ENCODE results near the gene DCDC2C.
"Not testable (repeated sequence)": the region's sequence is repeated elsewhere in the genome, so short reads cannot be mapped to it uniquely, and the experiment has no call there.

The DCDC2C gene, protein sequence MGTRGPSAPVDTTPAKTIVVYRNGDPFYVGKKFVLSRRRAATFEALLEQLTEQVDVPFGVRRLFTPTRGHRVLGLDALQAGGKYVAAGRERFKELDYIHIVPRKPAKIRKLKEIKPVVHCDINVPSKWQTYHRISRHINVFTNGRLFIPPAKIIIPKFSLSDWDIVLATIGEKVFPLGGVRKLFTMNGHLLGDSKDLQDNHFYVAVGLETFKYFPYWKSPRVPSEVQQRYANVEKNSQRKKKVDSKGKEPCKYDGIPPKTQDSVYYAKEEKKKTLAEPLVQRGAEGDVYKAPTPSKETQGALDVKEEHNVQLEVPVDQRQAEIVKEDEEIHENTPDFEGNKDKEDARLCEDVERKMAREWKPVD

DNA sequence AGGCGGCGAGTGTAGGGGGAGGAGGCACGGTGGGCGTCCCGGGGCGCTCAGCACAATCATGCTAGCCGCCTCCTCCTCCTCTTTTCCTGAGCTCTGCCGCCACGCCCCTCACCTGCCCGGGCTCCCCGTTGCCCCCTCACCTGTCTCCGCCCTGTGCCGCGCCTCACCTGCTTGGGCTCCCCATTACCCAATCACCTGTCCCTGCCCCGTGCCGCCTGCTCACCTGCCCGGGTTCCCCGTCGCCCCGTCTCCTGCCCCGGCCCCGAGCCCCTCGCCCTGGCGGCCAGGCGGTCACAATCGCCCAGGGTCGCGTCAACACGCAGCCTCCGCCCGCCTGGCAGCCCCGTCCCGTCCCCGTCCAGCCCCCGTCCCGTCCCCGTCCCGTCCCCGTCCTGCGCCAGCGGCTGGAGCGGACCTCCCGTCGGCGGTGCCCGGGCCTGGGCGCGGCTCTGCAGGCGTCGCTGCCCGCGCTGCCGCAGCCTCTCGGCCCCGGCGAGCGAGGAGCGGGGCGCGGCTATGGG, at the start of gene DCDC2C:
DCDC2C (plus strand) TSS at position 340 of the 521 bp plus-strand sequence; CDS start at position 517, 177 bp downstream.
- no peak for DNase-seq

DNA sequence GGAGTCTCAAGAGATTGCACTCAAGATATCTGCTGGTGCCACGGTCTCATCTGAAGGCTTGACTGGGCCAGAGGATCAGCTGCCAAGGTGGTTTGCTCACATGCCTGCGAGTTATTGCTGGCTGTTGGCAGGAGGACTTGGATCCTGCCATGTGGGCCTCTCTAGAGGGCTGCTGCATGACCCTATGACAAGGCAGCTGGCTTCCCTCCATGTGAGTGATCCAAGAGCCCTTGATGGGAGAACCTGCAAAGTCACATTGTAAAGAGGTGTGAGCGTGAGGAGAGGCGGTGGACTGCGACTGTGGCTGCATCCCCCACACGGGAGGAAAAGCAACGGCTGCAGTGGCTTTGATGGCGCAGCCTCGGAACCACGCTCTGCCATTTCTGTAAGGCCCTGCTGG, 49.4 kb upstream of the DCDC2C start:
- no peak for DNase-seq

DNA sequence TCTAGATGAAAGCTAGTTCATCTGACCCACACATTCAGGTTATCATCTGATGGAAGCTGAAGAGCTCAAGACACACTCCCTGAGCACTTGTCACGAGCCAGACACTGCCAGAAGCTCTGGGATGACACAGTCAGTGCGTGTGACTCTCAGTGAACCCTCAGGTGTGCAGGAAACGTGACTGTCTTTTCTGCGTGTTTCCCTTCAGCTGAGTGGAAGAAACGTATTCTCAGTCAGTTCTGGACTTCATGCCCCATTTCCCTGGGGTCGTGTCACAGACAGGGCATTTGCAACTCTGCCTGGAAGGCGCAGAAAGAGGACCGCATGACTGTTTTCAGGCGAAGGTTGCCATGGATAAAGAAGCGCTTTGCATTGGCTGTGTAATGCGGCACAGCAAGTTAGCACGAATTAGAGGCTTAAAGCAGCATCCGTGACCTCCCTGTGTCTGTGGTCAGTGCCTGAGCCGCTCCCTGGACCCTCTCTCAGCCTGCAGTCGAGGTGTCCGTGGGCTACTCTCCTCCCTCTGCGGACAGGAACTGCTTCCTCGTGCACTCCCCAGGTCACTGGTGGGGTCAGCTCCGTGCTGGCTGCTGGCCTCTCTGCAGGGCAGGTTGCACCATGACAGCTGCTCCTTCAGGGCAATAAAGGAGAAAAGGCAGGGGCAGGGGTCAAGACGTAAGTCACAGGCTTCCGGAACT, 48.7 kb upstream of the DCDC2C start:
- DNase-seq, result no peak

DNA sequence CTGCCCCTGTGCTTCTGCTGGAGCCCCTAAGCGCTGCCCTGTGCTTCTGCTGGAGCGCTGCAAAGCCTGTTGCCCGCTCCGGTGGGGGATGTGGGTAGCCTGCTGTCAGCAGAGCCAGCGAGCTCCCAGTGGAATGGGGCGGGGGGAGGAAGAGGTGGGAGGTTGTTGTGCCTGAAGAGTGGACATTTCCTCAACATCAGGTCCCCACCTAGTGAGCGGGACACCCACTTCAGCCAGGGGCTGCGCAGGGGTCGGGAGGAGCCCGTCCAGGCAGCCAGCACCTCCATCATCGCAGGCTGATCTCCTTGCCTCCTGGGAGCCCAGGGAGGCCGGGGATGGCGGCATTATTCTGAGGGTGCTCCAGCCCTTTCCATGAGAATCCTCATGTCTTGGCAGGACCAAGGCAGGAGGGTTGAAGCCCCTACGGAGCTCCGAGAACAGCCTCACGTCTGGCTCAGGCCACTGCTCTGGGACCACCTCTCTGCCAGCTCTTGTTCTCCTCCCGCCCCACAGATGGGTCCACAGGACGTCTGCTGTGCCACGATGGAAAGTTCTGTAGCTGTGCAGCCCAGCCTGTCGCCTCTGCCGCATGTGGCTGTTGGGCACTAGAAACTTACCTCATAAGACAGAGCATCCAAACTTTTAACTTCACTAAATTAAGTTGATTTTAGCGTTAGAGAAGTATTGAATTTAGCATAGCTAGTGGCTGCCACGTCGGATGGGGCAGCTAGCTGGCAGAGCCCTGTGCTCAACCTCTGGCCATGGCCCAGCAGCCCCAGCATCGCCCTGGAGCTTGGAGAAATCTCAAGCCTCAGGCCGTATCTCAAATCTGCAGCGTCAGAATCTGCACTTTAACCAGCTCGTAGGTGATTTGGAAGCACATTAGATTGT, 47.3 kb upstream of the DCDC2C start:
- no peak for DNase-seq

DNA sequence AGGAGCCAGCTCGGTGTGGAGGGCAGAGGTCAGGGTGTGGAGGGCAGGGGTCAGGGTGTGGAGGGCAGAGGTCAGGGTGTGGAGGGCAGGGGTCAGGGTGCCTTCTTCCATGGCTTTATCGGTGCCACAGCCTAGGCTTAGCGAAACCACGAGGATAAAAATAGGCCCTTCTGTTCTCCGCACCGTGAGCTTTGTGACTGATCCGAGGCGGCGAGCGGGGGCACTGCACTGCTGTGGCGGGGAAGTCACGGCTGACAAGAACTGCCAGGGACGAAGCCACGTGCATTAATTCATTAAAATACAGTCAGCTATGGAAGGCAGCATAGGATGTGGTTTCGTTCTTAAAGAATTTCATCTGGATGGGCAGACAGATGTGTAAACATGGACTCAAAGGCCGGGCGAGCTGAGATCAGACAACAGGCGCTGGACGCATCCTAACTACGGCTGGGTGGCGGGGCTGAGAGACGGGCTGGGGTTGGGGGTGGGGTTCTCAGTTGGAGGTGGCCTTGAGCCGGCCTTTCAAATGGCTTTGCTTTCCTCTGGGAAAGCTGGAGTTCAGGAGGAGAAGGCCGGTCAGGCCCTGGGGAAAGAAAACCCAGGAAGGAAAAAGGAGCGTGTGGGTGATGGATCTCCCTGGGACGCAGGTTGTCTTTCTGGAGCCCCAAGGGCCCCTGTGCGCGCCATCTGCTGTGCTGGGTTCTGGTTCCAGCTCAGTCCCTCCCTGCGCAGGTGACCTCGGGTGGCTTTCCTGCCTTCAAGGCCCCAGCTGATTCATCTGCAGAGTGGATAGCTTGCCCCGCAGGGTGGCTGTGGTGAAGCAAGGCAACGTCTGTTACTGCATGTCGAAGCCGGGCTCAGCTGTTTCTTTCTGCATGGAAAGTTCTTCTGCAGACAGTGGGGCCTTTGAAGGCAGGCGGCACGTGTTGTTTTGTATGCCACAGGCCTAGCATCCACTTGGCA, 46.3 kb upstream of the DCDC2C start:
- DNase-seq, result no peak

DNA sequence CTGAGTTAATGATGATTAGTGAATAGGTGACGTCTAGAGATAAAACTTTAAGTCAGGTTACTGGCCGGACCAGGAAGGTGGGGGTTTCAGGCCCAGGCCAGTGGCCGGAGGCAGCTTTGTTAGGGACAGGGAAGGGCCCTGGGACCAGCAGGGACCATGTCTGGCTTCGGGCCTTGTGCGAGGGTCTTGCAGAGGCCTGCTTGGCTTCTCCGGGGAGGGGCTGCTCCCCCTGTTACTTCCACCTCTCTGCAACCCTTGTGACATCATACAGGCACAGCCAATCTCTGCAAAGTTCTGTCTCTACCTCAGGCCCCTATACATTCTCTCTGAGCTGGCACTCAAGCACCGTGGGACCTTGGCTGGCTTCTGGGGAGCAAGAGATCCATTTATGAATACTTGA, 45.5 kb upstream of the DCDC2C start, which contains the start of gene ALLC:
ALLC (plus strand) TSS at position 320 of the 400 bp plus-strand sequence. CDS start 12,958 bp downstream, outside the sequence.
- DNase-seq, result no peak

DNA sequence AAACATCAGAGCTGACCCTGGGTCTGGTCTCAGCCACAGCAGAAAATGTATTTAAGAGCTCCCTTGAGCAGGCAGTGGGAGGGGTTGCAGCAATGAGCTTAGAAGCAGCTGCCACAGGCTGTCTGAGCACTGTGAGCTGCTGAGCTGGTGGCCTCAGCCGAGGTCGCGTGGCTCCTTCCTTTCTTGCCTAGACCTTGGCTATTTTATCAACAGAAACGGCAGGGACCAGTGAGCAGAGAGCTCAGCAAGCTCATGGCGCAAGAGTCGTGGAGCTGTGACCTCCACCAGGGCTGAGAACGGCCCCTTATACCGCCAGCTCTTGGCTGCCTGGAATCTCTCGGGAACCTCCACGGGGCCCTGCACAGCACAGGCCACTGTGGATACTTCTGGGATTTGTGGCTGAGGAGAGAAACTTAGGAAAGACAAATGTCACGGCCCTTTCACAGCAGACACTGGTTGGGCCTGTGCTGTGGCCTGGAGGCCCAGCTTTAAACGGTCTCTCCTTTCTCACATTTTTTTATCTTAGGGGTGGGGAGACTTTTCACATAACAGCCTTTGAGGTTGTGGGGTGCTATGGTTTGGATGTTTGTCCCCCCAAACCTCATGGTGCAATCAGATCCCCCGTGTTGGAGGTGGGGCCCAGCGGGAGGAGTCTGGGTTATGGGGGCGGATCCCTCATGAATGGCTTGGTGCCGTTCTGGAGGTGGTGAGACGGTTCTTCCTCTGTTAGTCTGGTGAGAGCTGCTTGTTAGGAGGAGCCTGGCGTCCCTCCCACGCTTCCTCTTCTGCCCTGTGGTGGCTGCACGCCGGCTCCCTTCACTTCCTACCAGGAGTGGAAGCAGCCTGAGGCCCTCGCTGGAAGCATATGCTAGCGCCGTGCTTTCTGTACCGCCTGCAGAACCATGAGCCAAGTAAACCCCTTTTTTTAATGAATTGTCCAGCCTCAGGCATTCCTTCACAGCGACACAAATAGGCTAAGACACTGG, 43.6 kb upstream of the DCDC2C start:
- no peak for DNase-seq

DNA sequence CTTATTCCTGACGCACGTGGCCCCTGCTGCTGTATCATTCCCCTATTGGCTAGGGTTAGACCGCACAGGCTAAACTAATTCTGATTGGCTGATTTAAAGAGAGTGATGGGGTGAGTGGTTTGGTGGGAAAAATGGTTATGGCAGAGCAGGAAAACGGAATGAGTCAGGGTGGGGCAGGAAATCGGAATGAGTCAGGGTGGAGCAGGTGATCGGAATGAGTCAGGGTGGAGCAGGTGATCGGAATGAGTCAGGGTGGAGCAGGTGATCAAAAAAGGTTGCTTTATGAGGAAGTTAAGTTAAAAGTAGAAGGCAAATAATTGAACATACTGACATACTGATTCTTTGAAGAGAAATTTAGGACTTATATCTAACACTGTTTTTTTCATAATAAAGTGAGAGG, 42.7 kb upstream of the DCDC2C start:
- not testable (repeated sequence) for DNase-seq

DNA sequence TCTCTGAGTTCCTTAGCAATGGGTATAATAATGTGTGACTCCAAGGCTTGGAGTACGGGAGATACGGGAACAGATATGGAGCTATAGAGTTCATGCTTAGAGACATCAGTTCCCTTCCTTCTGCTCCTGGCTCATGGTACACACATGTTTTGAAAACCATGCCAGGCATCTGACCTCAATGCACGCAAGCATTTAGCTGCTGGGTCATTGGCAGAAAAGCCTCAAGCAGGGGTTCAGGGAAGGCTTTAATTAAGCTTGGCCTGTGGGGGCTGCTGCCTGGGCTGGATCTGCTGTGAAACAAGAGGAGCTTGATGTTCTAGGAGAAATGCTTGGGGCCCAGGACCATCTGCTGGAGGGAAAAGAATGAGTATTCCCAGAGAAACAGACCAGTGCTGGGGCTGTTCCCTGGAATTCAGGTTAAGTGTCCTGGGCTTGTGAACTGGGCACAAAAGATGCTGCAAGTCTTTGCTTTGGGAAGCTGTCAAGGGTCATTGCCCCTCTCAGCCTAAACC, 42.2 kb upstream of the DCDC2C start:
- DNase-seq, result no peak

DNA sequence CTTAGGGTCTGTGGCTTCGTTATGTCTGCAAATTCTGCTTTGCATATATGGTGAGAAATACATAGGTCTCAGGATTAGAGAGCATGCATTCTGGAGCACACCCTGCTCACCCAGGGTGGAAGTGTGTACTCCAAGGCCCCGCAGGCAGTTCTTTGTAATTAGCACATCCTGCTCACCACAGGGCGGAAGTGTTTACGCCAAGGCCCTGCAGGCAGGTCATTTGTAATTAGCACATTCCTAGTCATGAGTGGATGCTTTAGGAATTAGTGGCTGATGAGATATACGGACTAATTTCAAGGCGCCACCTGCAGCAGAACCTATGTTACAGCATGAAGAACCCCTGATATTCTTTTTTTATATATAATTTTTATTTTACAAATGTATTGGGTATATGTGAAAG, 41.1 kb upstream of the DCDC2C start:
- no peak for DNase-seq

DNA sequence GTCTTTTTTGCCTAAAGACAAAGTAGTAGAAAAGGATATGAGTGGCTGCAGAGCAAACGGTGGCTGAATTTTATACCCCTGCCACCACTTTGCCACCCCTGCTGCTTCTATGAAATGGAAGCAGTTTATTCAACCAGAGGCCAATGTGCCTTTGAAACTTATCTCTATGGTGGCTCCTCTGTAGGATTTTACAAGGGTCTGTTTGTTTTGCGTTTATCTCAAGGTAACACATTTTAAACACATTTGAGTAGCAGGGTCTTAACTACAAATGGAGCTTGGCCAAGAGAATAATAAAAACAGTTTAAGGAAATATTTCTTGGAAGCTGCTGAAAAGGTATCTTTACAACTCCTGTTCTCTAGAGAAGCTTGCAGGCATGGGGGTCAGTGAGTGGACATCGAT, 39.3 kb upstream of the DCDC2C start:
- DNase-seq, result no peak

DNA sequence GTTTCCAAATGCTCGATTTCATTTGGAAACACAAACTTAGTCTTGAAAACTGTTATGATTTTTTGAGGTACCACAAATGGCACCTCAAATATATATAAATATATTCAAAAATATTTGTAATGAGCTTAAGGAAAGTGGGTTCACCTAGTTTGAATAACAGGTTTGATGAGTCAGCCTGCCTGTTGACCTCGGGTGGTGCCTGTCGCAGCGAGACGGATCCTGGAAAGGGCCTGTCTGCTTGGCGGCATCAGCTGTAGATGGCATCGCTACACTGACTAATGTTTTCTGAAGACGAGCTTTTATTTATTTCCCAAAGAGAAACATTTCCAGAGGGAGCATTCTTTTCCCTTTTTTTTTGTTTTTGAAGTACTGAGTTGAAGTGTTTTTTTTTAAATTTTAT, 38.5 kb upstream of the DCDC2C start:
- no peak for DNase-seq

DNA sequence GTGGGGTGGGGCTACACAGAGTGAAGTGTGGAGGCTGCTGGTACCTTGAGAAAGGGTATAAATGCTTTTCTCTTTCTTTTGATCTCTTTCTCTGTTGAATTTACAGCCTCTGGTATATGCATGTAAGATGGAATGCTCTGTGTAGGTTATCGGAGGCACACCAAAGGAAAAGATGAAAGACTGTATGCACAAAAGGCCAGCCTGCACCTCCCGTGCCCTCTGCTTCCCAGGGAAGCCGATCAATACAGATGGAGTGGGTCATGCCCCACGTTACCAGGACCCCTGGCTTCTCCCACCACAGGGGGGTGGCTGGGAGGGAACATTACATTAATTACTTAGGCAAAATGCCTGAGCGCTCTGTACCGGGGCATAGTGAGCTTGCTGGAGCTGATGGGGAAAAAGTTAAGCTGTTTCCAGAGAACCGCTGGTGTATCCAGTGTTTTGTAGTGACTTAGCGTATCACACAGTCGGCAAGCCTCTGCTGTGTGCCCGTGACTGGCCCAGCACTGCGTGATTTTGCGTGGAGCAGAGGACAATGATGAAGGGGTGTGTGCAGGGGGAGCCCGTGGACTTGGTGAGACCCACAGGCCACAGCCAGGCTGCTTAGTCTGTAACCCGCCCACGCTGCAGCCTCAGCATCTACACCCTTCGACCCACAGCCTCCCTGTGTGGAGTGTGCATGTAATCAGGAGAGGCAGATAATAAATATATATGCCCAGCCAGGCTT, 37.3 kb upstream of the DCDC2C start:
- DNase-seq, result no peak

DNA sequence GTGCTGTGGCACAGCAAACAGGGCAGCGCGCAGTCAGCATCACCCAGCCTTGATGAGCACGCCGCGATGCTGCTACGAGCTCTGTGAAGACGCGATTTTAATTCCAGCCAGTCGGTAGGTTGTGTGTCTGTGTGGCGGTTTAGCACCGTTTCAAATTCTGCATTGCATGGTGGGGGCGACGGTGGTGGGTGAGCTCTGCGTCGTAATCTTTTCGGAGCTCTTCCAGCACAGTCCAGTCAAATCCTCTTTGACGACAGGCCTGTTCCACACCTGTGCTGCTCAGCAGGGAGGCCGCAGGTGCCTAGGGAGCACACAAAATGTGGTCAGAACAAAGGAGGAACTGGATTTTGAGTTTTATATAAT, 36.8 kb upstream of the DCDC2C start:
- no peak for DNase-seq

DNA sequence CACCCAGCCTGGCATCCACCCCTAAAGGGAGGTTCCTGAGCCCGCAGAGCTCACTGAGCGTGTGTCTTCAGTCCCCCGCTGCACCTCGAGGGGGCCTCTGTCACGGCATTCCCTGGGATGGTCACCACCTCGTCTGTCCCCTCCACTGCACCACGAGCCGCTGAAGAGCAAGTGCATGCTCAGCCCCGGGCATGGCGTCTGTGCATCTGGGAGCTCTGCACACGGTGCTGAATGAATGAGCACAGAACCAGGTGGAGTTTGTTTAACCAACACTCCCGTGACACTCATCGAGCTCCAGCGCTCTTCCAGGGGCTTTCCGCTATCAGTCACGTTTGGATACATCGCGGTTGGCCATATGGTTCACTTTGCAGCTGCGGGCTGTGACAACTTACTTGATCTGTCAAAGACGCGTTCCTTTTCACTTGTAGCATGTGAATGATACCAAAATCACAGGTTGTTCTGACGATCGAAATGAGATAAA, 36.2 kb upstream of the DCDC2C start:
- DNase-seq, result no peak

DNA sequence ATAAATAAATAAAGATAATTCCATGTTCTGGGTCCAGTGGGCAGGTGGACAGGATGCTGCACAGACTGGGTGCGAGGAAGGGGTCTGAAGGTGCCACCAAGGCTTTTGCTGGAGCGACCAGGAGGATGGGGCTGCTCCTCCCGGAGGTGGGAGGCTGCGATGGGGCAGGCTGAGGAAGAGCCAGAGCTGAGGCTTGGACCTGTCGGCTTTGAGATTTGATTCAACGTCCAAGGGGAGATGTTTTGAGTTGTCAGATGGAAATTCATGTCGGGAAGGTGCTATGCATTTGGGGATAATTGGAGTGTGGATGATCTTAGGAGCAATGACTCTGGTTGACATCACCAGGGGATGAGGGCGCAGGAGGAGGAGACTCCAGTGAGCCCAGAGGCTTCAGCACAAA, 33.7 kb upstream of the DCDC2C start:
- no peak for DNase-seq

DNA sequence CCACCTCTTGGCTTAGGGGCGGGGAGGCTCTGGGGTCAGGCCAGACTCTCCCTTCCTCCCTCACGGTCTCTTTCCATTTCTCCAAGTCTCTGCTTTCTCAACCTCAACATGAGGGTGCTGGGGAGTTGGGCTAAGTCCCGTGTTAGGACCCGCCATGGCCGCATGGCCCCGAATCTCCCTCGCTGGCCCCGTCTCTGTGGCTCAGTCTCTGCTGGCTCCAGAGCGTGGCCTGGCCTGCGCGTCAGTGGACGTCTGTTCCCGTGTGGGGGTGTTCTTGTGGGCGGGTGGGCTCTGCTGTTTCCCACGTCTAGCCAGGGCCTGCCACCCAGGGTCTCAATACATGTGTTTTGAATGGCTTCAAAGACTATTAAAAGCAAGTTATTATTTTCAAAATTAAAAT, 33.0 kb upstream of the DCDC2C start:
- DNase-seq, result no peak

DNA sequence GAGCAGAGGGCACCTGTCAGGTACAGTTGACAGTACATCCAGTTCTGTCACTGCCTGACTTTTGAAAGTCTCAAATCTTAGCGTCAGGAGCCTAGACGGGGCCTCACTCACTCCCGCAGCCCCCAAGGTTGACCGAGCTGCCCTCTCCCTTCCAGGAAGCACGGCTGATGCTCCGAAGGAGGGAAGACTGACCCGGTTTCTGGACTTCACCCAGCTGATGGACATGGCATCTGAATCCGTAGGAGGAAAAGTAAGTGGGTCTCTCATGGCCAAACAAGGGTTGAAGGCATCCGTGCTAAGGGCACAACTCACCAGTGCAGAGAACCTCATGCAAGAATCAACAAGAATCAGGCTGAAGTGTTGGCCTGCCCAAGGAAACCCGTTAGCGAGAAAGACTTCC, 32.4 kb upstream of the DCDC2C start:
- DNase-seq, result no peak

DNA sequence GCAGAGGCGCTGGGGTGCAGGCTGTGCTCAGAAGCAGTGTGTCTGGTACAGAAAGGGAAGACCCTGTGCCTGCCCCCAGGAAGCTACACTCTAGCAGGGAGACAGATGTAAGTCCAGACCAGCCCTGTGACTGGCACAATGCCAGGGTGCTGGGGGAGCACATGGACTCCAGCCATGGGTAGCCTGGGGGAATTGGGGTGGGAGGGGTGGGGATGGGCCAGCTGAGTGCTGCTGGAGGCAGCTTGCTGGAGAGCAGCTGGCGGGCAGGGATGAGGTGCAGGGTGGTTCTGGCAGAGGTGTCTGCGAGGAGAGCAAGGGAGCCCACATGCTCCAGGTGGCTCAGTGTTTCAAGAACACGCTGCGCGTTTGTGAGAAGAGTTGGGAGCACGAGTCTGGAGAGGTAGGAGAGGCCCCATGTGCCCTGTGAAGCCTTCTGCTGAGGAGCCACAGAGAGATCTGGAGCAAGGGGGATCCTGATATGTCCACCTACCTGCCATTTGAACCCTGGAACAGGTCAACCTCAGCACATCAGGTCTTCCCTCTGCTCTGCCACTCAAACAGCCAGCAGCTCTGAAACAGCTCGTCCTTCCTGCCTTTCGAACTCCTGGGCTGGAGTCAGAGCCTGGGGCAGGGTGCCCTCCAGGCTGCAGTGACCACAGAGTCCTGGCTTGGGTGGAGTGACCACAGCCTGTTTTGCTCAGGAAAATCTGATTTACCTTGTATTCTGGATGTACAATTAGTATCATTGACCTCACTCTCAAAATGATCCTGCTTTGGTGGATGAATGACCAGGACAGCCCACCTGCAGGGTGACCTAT, 30.3 kb upstream of the DCDC2C start:
- no peak for DNase-seq

Measured in bone marrow (tissue), 2 donors.